HG03342 (cell line): Measurements from ENCODE around the gene BPIFA1.

ENCODE experiments used
- ATAC-seq: cut with Tn5 transposase; IDR thresholded peaks from one replicate; pipeline ENCODE4 v1.9.1; 2021; ENCODE audit warnings: mild to moderate bottlenecking, moderate library complexity; ENCODE audit not compliant: unreplicated experiment

Gene BPIFA1

GRCh38 chr20:33277471-33278441 lies 42.0 kb downstream of the BPIFA1 start:
- ATAC-seq = no peak

DNA sequence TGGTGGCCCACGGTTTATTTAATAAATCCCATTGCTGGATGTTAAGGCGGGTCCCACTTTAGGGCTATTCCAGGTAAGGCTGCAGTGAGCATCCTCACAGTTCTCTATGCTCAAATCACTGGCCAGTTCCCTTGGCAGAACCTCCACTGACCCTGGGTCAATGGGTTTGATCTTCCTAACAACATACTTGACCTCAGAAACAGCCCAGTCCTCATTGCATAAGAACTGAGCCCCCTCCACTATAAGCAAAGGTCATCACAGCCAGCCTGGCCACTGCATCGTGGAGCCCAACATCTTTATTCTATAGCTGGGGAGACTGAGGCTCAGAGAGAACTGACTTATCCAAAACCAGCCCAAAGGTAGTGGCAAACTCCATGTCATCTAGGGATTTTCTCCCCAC lies 42.9 kb downstream of the BPIFA1 start:
- ATAC-seq = no peak

GRCh38 chr20:33279261-33279910 lies 43.6 kb downstream of the BPIFA1 start:
- no peak for ATAC-seq

DNA sequence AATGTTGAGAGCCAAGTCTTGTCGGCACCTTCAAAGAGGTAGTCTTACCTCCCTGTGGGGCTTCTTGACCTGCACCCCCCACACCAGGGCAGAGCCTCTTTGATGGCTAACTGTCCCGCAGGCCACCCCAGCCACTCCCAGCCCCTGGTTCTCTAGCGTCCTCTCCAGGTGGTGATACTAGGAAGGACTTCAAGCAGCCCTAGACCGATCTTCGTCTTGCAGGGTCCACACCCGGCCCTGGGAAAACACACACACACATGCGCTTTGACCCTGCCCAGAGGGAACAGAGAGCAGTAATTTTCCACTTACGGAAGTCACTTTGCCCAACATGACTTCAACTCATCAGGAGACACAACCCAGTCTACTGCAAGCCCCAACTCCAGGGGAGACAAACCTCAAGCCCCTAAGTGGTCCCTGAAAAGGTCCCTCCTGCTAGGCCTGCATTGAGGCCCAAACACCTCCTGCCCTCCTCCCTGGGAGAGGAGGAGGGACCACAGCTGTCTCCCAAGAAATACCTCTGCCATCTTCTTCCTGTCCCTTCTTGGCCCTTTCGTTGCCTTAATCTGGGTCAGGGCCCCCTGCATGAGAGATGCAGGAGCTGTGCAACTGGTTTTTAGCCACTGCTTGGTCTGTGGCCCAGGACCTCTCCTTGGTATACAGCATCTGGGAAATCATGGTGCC lies 44.3 kb downstream of the BPIFA1 start:
- no peak for ATAC-seq

DNA sequence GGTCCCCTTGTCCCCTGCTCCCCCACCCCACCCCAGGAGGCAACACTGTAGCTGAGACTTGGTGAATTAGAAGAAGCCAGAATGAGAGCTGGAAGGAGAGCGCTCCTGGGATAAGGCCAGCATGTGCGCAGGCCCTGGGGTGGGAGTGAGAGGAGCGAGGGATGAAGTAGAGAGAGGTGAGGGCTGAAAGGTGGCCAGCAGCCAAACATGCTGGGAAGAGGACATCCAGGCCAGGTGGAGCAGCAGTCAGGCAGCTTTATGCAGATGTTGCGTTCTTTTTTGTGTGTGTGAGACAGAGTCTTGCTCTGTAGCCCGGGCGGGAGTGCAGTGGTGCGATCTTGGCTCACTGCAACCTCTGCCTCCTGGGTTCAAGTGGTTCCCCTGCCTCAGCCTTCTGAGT lies 45.0 kb downstream of the BPIFA1 start:
- no peak for ATAC-seq

DNA sequence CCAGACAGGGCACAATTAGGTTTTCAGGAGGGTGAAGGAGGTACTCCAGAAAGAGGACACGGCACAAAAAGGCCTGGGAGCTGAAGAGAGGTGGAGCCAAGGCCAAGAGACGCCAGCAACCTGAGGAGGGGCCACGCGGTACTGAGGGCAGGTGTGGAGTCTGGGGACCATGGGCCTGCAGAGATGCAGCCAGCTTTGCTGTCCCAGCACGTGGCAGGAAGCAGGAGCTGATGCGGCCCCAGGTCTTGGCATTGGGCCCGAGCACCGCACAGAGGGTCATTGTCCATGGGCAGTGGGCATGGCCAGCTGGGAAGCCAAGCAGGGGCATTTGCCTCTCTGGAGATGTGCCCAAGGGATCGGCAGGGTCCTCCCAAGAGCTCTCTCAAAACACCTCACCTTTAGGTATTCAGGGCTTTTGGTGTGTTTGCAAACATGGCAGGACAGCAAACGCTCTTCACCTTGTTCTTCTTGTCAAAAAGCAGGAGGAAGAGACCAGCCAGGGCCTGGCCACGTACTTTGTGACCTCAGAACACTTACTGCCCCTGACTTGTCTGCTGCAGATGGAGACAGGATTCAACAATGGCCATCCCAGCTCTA lies 45.9 kb downstream of the BPIFA1 start:
- ATAC-seq = no peak

GRCh38 chr20:33282196-33282934 lies 46.6 kb downstream of the BPIFA1 start:
- no peak for ATAC-seq

DNA sequence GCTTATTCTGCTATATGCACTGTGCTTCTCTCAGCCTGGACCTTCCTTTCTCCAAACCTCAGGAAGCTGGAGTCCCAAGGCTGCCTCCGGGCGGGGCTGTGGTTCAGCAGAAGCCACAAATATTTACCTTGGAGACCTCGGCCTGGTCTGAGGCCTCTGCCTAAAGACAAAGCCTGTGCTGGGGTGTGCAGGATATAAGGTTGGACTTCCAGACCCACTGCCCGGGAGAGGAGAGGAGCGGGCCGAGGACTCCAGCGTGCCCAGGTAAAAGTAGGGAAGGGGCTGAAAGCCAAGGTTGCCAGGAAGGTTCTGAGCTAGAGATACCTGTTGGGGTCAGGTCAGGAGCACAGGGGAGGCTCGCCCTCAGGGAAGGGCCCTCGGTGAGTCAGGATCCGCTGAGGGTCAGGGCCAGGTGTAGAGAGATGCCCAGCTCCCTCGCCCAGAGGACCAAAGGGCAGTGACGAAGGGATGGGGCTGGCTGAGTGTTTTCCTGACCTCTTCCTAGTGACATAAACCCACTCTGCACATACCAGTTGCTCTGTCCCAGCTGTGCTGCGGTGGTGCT lies 47.3 kb downstream of the BPIFA1 start, which contains the start of gene BPIFB1:
BPIFB1 (plus strand) TSS at position 224 of the 565 bp plus-strand sequence. CDS start 2,860 bp downstream, outside the sequence.
- no peak for ATAC-seq

DNA sequence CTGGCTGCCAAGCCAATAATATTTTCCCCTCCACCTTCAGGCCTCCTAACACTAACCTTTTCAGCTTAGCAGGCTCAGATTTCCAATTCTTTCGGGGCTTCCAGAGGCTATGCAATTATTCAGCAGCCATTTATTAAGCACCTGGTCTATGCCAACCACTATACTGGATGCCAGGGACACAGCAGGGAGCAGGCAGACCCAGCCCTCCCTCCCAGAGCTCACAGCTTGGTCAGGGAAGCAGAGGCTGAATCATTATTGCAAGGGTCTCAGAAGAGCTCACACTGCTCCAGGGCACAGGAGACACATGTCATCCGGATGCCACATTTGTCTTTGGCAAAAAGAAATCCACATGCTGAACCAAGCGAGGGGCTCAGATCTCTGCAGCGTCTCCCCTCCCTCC lies 48.5 kb downstream of the BPIFA1 start:
- ATAC-seq = no peak

GRCh38 chr20:33284937-33285336 lies 49.1 kb downstream of the BPIFA1 start:
- no peak for ATAC-seq

- no peak for ATAC-seq
Measured at GRCh38 chr20:33285861-33286495, 50.2 kb downstream of the BPIFA1 start.

DNA sequence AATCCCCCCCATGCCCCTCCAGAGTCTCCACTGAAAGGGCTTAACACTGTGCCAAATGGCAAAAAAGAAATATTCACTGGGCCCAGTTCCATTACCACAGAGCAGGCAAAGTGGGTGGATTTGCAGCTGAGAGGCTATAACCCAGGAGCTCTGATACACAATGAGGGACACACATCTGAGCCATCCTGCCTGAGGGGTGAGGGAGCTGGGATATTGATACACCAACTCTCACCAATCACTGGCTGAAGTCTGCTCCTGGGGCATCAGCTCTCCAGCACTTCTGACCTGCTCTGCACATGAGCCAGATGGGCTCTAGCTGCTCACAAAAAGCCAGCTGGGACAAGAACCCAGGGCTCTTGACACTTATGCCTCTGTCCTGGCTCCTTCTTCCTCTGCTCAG lies 52.1 kb downstream of the BPIFA1 start:
- no peak for ATAC-seq

GRCh38 chr20:33290852-33291251 lies 55.1 kb downstream of the BPIFA1 start:
- ATAC-seq = no peak

- ATAC-seq = no peak
Measured at GRCh38 chr20:33291416-33291815, 55.6 kb downstream of the BPIFA1 start.

DNA sequence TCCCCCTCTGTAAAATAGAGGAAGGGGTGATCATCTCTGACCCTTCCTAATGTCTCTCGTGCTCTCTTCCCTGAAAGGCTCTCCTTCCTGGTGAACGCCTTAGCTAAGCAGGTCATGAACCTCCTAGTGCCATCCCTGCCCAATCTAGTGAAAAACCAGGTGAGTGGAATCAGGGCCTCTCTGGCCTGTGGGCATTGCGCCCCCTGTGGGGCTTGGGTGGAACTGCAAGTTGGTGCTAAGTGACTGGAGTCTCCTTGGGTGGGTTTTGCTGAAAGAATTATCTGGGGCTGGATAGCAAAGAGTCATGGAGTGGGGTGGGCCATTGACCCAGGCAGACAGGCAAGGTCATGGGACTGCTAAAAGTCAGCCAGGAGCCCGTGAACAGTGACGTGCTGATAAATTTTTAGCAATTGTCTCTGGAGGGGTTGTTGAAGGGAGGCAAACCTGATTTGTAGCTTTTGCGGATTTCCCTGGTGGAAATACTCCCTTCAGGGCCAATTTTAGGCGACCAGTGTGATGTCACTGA lies 56.1 kb downstream of the BPIFA1 start:
- ATAC-seq = no peak
